Measurements from ENCODE around the gene MRPL51.
A peak's percentile ranks its signal among the peaks of the same experiment; 100 is the strongest.

Gene MRPL51

GRCh38 chr12:6451348-6452244 is 41.5 kb downstream of the MRPL51 start, which contains the start of gene TAPBPL:
TAPBPL (plus strand) TSS chr12:6452042; CDS start chr12:6452249, 207 bp downstream.
- ATAC-seq (replicated peaks), result peak; percentile 89 to 90
- DNase-seq, result peak; percentile 80
- Mint-ChIP-seq H3K27me3 (no peaks in the 10 kb centered on the region), H3K4me1 (peaks cover 47 to 71% of the 10 kb centered on the region in 2 donors), H3K36me3 (peaks cover 52 to 65% of the 10 kb centered on the region in 2 donors), H3K9me3 (no peaks in the 10 kb centered on the region), H3K27ac (peak within 1 kb of the TSS; percentile 99), H3K4me3 (peak within 1 kb of the TSS; percentile 98 to 100)

GRCh38 chr12:6450869-6451347 is 42.2 kb downstream of the MRPL51 start:
- DNase-seq (no peak), ATAC-seq (replicated peaks) (peak; percentile 2 to 15)
- peaks cover 47 to 62% of the 10 kb centered on the region in 2 donors for H3K36me3 Mint-ChIP-seq
- H3K27me3 Mint-ChIP-seq, result no peaks in the 10 kb centered on the region
- H3K4me1 Mint-ChIP-seq, result peaks cover 52 to 76% of the 10 kb centered on the region in 2 donors
- H3K27ac Mint-ChIP-seq, result peak overlapping the region; percentile 99
- H3K4me3 Mint-ChIP-seq, result peak overlapping the region; percentile 98 to 100
- H3K9me3 Mint-ChIP-seq, result no peaks in the 10 kb centered on the region

- Mint-ChIP-seq H3K27me3 (no peaks in the 10 kb centered on the region), H3K4me3 (peak overlapping the region; percentile 98 to 100), H3K9me3 (no peaks in the 10 kb centered on the region), H3K4me1 (peaks cover 56 to 82% of the 10 kb centered on the region in 2 donors), H3K27ac (peak overlapping the region; percentile 99), H3K36me3 (peaks cover 50 to 64% of the 10 kb centered on the region in 2 donors)
- ATAC-seq (replicated peaks), result no peak
- no peak for DNase-seq
These were observed 42.8 kb downstream of the MRPL51 start for GRCh38 chr12:6450091-6450868.

- H3K27ac Mint-ChIP-seq, result peak within 1 kb of the TSS; percentile 95
- DNase-seq (no peak), ATAC-seq (replicated peaks) (peak; percentile 16 to 44)
- peaks cover 54 to 81% of the 10 kb centered on the region in 2 donors for H3K4me1 Mint-ChIP-seq
- no peaks in the 10 kb centered on the region for H3K27me3 Mint-ChIP-seq
- peaks cover 33 to 41% of the 10 kb centered on the region in 2 donors for H3K36me3 Mint-ChIP-seq
- peak within 1 kb of the TSS; percentile 42 to 82 for H3K4me3 Mint-ChIP-seq
- no peaks in the 10 kb centered on the region for H3K9me3 Mint-ChIP-seq
These were observed 48.1 kb downstream of the MRPL51 start, which contains the start of gene CD27 for GRCh38 chr12:6444704-6445688. CD27 (plus strand) TSS chr12:6444955; CDS start chr12:6445096, 141 bp downstream.

DNA sequence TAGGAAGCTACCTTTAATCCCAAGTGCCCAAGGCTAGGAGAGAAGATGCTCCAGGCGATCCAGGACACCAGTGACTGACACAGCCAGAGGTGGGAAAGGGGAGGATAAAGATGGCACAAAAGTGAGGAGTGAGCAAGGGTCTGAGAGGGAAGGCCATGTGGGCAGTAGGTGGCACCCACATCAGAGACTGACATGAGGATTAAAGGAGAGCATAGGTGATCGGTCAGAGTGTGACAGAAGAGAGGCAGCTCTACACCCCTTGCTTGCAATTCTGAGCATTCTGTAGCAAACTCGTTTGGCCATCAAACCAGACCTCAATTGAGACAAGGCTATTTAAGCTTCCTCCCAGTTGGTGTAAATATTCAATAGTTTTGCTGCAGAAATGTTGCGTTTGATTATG is 49.0 kb downstream of the MRPL51 start:
- Mint-ChIP-seq H3K27me3 (no peaks in the 10 kb centered on the region), H3K36me3 (peaks cover 33 to 39% of the 10 kb centered on the region in 2 donors), H3K4me1 (peaks cover 54 to 79% of the 10 kb centered on the region in 2 donors), H3K9me3 (no peaks in the 10 kb centered on the region), H3K4me3 (peak overlapping the region; percentile 28 to 42), H3K27ac (peak overlapping the region; percentile 91)
- DNase-seq (no peak), ATAC-seq (replicated peaks) (peak; percentile 20 to 30)

DNA sequence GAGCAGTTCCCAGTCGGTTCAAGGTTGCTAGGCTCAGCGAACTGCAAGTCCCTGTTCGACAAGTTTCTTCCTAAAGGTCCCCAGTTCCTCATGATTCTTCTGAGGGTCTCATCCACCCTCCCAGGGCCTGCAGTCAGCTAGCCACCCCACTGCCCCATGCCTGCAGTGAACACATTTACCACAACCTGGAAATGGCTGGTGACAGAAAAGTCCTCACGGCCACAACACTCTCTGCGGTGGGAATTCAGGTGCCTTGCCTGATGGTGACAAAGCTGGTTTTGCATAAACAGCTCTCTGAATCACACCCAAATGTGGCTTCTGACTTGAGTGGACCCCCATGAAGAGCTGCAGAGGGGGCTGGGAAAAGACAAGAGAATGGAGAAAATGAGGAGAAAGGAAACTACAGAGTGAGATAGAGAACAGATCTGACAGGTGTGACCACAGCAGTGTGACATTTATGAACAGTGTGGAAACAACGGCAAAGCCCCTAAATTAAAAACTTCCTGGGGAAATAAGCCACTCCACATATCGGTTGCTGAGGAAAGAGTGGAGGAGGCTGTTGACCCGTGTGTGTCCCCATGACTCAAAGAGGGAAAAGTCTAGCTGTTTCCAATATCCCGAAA is 49.6 kb downstream of the MRPL51 start:
- Mint-ChIP-seq H3K4me1 (peaks cover 55 to 82% of the 10 kb centered on the region in 2 donors), H3K9me3 (no peaks in the 10 kb centered on the region), H3K36me3 (peaks cover 35 to 39% of the 10 kb centered on the region in 2 donors), H3K27ac (peak overlapping the region; percentile 91), H3K27me3 (no peaks in the 10 kb centered on the region), H3K4me3 (peak overlapping the region; percentile 28 to 42)
- DNase-seq (peak; percentile 20), ATAC-seq (replicated peaks) (peak; percentile 53 to 57)

GRCh38 chr12:6442836-6443235 is 50.2 kb downstream of the MRPL51 start:
- ATAC-seq (replicated peaks) (no peak), DNase-seq (no peak)
- peak overlapping the region; percentile 14 to 28 for H3K4me3 Mint-ChIP-seq
- H3K27ac Mint-ChIP-seq, result peak overlapping the region; percentile 91
- H3K4me1 Mint-ChIP-seq, result peaks cover 52 to 77% of the 10 kb centered on the region in 2 donors
- H3K9me3 Mint-ChIP-seq, result no peaks in the 10 kb centered on the region
- peaks cover 31 to 34% of the 10 kb centered on the region in 2 donors for H3K36me3 Mint-ChIP-seq
- no peaks in the 10 kb centered on the region for H3K27me3 Mint-ChIP-seq
